Stimulated activated CD8-positive, alpha-beta memory T cell treated with anti-CD3 and anti-CD28 coated beads, Interleukin-12 subunit alpha, Interleukin-12 subunit beta, amount 100 ng/mL, for 24 hours (primary cell): ENCODE data around the gene MCU.
"Not testable (repeated sequence)": the region's sequence is repeated elsewhere in the genome, so short reads cannot be mapped to it uniquely, and the experiment has no call there.

ENCODE experiments used
- DNase-seq: peaks from one replicate; pipeline ENCODE4 v3.0.0-alpha.2; 2020; ENCODE audit errors: extremely low read depth

The MCU gene

GRCh38 chr10:72687035-72687434, 4.9 kb upstream of the MCU start:
- DNase-seq = no peak

- no peak for DNase-seq
These were observed 3.7 kb upstream of the MCU start for GRCh38 chr10:72688208-72688651.

- no peak for DNase-seq
These were observed 2.3 kb upstream of the MCU start for GRCh38 chr10:72689660-72690059.

- DNase-seq = no peak
These were observed 1.7 kb upstream of the MCU start for GRCh38 chr10:72690071-72690755.

GRCh38 chr10:72691470-72691862, 477 bp upstream of the MCU start:
- DNase-seq = no peak

- DNase-seq = no peak
These were observed 726 bp downstream of the MCU start for GRCh38 chr10:72692744-72692993.

GRCh38 chr10:72692994-72693781, 1.2 kb downstream of the MCU start:
- DNase-seq = no peak

GRCh38 chr10:72694476-72695369, 2.8 kb downstream of the MCU start:
- DNase-seq = no peak

GRCh38 chr10:72695496-72695895, 3.6 kb downstream of the MCU start:
- no peak for DNase-seq

- DNase-seq = no peak
These were observed 5.8 kb downstream of the MCU start for GRCh38 chr10:72697716-72698115.

- DNase-seq = not testable (repeated sequence)
These were observed 10.5 kb downstream of the MCU start for GRCh38 chr10:72702465-72702864.

GRCh38 chr10:72702868-72703581, 11.1 kb downstream of the MCU start:
- no peak for DNase-seq

GRCh38 chr10:72704117-72704516, 12.2 kb downstream of the MCU start:
- DNase-seq = no peak

GRCh38 chr10:72709041-72709440, 17.1 kb downstream of the MCU start:
- DNase-seq = no peak

GRCh38 chr10:72712136-72712535, 20.2 kb downstream of the MCU start:
- DNase-seq = no peak

- DNase-seq = no peak
These were observed 28.1 kb downstream of the MCU start for GRCh38 chr10:72719941-72720592.

GRCh38 chr10:72720814-72721660, 29.1 kb downstream of the MCU start:
- no peak for DNase-seq

- DNase-seq = no peak
These were observed 35.2 kb downstream of the MCU start for GRCh38 chr10:72727130-72727529.

- no peak for DNase-seq
These were observed 36.5 kb downstream of the MCU start for GRCh38 chr10:72728462-72728861.

GRCh38 chr10:72729528-72729927, 37.6 kb downstream of the MCU start:
- DNase-seq = no peak
